ENCODE data around the gene CCDC185.

The CCDC185 gene

DNA sequence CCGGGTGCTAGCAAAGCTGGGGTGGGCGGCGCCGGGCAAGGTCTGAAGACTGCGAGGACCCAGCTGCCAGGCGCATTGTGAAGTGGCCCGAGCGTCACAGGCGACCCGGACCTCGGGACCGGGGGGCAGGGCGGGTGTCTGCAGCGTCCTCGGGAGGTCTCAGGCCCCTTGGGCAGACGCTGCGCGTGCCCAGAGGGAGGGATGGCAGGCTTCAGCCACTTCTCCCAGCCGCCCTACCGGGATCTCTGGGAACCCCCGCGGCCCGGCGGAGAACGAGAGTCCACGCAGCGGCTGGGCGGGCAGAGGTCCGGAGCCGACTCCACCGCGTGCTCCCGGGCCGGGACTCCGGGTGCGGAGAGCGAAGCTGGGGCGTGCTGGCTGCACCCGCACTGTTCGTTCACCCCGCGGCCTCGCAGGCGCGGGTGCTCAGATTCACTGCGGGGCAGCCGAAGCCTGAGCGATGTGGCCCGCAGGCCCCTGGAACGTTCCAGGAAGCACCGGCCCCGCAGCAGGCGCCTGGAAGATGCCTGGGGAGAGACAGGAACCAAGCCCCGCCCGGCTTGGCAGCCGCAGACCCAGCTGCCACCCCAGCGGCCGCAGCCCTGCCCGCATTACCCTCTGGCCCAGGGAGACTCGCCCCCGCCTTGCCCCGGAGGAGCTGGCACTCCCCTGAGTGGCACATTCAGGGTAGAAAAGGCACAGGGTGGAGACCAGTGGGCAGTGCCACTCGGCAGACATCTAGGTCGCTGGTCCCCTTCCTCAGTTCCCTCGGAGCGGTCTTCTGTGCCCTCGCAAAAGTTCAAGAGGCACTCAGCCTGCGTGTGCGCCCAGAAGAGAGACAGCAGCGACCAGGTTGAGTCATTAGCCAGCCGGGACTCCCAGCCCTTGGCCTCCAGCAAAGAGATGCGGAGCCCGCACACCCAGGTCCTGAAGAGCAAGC is at the start of gene CCDC185:
CCDC185 (plus strand) TSS at position 141 of the 940 bp plus-strand sequence; CDS start at position 202, 61 bp downstream.
- no peak for DNase-seq (ENCODE audit: low spot score)

DNA sequence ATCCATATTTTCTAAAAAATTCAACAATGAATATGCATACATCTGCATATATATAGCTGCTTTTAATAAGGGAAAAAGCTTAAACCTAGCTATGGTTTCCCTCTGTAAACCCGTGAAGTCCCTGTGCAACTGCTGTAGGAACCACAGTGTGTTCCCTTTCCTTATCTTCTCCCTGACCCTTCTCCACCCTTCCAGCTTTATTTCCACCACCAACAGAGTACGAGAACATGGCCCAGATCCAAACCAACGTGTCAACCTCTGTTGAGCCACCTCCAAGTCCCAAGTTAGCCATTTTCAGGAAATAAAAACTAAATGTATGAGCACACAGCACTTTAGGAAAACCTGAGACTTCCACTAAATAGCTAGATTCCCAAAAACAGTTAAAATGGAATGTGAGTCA is 49.5 kb upstream of the CCDC185 start:
- no peak for DNase-seq (ENCODE audit: low spot score)

DNA sequence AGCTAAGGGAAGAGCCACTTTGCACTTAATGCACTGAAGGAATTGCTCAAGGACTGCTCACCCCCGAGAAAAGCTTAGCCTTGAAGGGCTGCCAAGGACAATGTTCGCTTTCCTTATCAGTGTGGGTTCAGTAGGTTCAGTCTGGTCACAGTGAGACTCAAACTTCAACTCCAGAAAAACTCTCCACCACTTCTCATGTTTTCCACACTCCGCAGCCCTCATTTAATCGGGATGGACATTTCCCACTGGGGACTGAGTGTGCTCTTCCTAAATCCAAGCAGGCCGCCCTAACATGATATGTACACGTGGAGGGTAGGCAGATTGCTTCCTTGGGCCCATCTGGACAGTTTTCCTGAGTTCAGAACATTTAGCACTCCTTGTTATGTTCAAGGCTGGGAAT is 48.7 kb upstream of the CCDC185 start:
- no peak for DNase-seq (ENCODE audit: low spot score)

DNA sequence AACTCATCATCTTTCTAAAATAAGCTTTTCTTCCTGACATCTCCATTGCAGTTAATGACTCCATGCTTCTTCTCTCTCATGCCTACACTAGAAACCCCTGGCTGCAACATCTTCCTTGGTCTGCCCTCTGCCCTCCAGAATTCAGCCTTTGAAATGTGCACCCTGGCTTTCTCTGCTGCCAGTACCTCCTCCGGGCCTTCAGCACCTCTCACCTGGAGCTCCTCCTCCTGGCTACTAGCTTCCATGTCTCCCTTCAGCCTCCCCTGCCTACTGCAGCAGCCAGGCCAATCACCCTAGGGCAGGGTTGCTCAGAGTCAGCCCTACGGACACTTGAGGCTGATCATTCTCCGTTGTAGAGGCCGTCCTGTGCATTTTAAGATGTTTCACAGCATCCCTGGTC is 47.5 kb upstream of the CCDC185 start:
- no peak for DNase-seq (ENCODE audit: low spot score)

DNA sequence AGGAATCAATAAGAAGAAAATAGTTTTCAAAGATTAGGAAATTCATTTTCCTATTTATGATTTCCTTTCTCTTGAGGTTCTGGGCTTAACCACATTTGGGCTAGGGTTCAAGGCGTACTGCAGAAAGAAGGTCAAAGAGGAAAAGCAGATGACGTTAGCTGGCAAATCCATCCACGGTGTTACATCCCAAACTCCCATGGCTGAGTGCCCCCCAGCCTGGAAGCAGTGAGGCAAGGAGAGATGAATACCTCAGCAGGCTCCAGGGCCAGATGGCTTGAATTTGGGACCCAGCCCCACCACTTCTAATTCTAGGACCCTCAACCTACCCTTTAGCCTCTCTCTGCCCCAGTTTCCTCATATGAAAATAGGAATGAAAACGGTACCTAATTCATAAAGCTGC is 46.9 kb upstream of the CCDC185 start:
- no peak for DNase-seq (ENCODE audit: low spot score)

DNA sequence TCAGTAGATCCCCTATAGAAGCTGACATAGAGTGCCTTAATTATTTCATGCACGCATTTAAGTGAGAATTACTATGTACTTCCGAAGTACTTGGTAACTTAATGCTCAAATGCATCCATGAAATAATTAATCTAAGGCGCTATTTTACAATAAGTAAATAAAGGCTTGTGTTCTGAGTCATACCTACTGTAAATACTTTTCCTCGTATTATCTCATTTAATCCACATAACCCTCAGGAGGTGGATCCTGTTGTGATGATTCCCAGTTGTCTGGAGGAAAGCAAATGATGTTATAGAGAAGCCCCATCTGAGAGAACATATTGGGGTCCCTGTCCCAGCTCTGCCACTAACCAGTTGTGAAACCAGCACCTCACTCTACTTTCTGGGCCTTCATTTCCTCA is 45.6 kb upstream of the CCDC185 start:
- no peak for DNase-seq (ENCODE audit: low spot score)

DNA sequence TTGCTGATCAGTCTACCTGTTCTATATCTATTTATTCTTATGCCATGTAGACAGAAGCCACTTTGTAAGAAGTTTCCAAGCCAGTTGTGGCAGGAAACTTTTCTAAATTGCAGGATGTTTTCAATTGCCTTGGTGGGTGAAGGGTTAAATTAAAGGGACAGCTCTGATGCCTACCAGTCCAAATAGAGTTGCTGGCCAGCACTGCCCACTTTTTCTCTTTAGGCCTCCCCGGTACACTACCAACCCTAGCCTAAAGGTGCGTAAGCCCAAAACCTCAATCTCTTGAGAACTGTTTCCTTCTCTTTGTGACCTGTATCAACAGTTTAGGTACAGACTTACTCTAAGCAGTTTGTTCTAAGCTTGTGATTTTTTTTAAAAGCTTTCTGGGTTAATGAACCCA is 44.8 kb upstream of the CCDC185 start:
- DNase-seq (ENCODE audit: low spot score): no peak

DNA sequence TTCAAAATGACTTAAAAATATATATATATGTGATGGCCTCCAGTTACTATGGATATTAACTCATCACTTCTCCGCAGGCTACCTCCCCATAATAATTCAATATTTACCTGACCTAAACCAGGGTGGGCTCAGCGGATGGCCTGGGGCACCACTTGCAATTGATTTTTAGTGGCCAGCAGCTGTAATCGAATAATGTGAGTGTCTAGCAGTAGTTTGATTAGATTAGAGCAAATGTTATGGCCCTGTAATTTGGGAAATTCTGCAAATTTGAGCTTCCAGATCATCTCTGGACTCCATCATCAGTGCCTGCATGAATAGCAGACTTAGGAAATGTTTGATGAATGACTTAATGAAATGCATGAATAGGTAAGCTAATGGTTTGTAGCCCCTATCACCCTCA is 44.0 kb upstream of the CCDC185 start:
- no peak for DNase-seq (ENCODE audit: low spot score)

DNA sequence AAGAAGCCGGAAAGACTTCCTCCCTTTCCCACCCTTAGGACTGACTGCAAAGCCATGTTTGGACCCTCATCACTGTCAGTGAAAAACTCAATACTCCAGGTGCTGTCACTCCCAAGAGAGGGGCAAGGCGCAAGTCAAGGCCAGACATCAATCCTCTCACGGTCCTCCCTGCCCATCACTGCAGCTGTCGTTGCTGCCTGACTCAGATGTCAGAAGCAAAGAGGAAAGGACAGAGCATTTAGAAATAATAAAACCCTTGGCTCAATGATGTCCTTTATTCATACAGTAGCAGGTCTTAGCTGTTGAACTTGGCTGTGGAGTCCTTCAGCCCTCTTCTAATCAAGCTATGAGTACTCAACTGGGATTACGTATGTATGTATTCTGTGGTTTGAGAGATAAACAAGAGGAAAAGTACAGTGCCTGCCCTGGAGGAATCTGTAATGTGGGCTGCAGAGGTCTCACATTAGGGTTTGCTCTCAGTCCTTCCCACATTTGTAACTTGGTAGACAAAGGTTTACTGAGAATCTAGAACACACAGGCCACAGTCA is 42.8 kb upstream of the CCDC185 start:
- no peak for DNase-seq (ENCODE audit: low spot score)

DNA sequence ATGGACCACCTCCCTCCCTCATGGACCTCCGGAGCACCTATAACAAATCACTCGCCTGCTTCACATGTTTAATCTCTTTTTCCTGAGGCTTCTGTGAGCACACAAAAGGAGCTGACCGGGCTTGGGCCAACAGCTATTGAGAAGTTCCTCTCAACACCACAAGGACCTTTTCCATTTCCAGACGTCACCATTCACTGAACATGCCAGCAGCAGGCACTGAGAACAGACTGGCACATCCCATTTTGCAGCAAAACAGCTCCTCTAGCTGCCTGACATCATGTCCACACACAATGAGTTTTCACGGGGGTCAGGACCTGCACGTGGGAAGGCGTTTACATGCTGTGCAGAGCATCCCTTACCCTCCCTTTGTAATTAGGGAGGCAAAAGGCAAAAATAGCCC is 40.3 kb upstream of the CCDC185 start:
- DNase-seq (ENCODE audit: low spot score): no peak

DNA sequence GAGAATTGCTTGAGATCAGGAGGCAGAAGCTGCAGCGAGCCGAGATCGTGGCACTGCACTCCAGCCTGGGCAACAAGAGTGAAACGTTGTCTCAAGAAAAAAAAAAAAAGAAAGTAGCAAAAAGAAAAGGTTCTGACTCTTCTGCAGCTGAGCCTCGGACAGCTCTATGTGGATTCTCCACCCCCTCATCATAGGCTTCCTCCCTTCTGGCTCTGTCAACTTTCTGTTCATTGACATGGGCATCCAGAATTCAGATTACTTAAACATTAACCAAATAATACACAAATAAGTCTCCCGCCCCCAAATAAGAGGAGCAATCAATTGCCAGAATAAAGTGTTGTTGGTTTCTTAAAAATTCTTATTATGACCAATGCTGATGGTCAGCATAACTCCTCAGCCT is 39.3 kb upstream of the CCDC185 start:
- DNase-seq (ENCODE audit: low spot score): no peak

DNA sequence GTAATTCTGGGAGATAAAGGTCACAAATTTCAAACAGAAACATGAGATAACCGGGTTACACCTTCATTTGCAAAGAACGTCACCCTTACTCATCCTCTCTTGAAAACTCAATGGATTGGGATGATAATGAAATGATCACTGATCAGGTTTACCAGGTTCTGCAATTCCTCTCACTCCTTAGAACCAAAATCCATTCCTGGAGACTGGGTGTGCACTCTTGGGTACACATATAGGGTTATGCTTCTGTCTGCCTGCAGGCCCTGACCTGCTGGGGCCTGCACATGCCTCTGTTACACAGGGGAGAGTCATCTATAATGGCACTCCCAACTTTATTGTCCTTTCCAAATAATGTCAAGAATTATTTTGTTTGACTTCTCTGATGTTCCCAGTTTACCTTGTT is 37.5 kb upstream of the CCDC185 start:
- DNase-seq (ENCODE audit: low spot score): no peak

DNA sequence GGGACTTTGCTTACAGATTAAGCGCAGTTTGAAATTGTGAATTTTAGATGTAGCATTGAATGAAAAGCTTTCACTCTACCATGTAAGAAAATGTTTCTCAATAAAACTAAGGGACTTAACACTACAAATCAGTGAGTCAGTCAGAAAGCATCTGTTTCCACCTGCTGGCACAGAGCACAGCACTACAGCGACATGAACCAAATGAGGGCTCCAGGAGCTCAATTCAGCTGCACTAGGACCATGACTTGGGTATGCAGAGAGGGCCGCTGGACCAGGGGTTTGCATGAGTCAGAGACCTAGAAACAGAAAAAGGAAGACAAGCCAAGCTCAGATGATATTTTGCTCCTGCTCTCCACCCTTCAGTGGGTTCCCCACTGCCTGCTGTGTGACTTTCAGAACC is 34.4 kb upstream of the CCDC185 start:
- no peak for DNase-seq (ENCODE audit: low spot score)

DNA sequence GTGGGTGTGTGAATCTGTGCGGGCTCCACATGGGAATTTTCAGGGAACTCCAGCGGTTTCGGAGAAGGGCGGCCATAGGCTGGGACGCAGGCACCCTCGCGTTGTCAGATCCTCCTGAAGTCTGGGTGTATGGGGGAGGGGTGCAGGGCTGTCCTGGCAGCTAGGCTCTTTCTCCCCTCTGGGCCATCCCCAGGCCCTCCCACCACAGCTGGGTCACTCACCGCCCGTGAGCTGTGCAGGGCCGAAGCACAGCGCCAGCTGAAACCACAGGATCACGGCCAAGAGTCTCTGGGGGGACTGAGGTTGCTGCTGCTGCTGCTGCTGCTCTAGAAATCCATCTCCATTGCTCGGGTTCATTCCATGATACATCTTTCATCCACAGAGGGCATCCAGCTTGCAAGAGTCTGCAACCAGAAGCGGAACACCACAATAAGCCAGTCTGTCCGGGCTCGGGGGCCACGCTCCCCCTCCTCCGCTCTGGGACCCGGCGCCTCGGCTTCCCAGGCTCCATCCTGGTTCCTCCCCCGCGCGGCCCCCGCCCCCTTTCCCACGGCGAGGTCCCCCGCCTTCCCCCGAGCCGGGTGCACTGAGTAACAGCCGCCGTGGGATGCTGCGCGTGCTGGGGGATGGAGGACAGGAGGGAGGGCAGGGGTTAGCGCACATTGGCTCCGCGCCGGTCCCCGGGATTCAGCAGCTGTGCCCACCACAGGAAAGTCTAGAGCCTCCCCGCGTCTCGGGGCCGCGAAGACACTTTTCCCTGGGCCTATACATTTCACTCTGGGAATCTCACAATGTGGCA is 30.0 kb upstream of the CCDC185 start:
- DNase-seq (ENCODE audit: low spot score): no peak

DNA sequence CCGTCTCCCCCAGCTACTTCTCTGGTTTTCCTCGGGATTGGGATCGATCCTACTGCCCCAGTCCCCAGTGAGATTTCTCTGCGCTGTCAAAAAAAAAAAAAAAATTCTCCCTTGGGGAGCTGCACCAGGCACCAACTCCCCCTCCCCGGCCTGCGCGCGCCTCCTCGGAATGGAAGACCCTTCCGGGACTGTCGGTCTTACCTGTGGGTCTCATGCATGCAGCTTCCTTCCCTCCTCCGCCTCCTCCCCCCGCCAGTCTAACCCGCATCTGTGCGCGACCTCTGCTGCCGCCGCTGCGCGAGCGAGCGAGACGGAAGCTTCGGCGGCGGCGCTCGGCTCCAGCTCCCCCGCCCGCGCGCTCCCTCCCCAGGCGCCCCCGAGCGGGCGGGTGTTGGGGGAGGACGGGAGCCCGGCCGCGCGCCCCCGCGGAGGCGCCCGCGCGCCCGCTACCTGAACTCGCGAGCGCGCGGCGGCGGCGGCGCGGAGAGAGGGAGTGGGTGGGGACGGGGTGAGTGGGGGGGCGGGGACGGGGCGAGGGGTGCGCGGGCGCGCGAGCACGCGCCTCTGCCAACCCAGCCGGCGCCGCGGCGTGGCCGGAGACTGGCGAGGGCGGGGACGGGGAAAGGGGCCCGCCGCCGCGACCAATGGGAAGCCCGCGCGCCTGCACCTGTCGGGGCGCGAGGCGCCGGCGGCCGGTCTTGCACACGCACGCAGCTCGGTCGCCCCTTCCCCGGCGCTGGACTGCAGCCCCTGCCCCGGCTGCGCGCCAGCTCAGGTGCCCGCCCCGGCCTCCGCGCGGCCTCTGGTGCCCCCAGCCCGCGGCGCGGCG is 29.1 kb upstream of the CCDC185 start, which contains the start of gene SUSD4:
SUSD4 (minus strand) TSS at position 321 of the 829 bp plus-strand sequence. CDS start 751 bp downstream, outside the sequence.
- DNase-seq (ENCODE audit: low spot score): no peak

DNA sequence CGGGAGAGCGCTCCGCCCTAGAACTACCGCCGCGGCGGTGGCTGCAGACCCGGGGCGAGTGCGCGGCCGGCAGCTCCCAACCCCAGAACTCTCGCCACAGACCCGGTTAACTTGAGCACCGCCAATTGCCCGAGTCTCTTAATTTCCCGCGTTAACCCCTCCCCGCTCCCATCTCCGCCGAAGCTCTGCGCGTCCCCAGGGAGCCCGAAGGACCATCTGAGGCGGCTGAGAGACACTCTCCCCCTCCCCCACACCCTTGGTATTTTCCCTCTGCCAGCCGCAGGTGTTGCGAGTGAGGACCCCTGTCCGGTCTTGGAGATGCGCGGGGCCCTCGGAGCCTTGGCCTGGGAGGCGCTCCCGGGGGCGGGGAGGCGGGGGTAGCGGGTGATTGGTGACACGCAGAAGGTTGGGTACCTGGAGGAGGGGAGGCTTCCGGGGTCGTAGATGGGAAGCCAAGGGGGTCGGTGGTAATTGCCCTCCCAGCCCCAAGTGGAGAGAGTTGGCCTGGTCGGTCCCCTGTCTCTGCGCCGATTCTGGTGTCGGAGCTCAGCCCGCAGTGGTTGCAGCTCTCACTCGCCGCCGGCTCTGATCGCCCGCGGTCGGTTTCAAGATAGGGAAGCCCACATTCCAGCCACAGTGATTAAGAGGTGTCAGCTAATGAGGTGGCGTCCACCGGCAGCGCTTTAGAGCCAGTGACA is 28.4 kb upstream of the CCDC185 start:
- DNase-seq (ENCODE audit: low spot score): no peak

DNA sequence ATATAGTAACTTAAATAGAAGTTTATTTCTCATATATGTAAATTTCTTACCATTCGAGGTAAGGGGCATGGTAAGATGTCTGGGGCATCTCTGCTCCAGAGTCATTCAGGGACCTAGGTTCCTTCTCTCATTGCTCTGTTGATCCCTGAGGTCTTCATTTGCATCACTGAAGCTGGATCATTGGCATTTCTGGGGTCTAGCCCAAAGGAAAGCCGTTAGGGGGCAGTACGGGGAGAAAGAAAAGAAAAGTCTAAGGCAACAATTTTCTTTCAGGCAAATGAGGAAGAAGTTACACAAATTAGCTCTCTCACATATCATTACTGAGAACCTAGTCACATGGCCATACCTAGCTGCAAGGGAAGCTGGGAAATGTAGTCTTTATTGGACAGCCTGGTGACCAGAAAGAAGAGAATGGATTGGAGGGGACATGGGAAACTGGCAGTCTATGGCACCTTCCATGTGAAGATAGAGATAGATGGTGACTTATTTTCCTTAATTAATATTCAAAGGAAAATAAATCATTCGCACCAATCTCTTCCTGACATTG is 19.1 kb upstream of the CCDC185 start:
- DNase-seq (ENCODE audit: low spot score): no peak

DNA sequence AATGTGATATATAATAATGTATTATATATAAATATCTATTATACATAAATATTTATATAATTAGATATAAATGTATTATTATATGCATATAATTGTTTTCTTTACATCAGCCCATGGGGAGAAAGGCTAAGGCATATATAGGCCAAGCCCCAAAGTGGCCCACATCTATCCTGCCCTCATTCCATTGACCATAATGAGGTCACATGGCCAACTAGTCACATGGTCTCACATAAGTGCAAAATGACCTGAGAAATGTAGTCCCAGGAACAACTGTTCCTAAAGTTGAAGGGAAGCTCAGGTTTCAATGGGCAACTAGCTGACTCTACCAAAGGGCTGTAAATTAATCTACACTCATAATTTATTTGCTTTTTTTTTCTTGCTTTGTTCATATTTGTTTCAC is 14.5 kb upstream of the CCDC185 start:
- no peak for DNase-seq (ENCODE audit: low spot score)

DNA sequence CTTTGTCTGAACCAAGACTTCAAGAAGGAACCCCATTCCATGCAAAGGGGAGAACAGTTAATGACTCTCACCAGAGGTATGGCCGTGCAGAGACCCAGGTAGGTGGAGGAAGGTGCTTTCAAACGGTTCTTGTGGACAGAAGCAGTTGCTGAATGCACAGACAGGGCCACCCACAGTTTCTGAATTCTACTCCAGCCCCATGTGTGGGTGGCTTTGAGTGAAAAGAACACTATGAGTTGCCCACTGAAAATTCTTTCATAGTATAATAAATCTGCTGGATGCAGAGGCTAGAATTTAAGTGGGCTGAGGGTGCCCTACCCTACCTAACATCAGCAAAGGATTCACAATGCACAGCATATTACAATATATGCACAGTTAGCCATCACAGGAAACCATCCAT is 7.2 kb upstream of the CCDC185 start:
- DNase-seq (ENCODE audit: low spot score): no peak

DNA sequence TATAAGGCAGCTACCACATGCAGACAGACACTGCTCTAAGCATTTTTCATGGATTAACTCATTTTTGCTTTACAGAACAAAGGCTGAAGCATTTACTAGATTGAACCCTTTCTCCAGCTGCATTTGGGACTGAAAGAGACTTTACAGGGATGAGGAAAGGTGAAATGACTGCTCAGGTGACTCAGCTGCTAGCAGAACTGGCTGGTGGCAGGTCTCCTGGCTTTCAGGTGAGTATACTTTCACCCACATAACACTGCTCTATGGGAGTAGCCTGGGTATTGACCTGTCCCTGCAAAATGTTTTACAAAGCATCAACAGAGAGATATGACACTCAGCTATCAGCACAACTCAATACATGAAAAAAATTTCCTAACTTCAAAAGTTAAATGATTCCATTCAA is 2.6 kb upstream of the CCDC185 start:
- DNase-seq (ENCODE audit: low spot score): no peak

DNA sequence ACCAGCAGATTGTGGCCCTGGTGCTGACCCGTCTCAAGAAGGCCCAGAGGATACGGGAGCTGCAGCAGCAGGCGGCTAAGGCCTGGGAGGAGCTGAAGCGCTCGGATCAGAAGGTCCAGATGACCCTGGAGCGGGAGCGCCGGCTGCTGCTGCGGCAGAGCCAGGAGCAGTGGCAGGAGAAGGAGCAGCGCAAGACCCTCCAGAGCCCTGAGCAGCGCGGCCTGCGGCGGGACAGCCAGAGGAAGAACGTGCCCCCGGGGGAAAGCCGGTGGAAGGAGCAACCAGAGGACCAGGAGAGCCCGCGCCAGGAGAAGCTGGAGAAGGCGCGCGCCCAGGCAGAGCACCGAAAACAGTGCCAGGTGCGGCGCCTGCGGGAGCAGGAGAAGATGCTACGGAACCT is 1.0 kb downstream of the CCDC185 start:
- DNase-seq (ENCODE audit: low spot score): no peak
